HFFc6 (cell line): ENCODE measurements around the gene PRR20E. TPM values are rescaled to one million over a fixed set of nuclear protein-coding genes. Genes with fewer than 3 reads are reported as not detected.
"Not testable (repeated sequence)": the region's sequence is repeated elsewhere in the genome, so short reads cannot be mapped to it uniquely, and the experiment has no call there.

Source experiments
- DNase-seq: peaks from one replicate; pipeline ENCODE4 v3.0.0-alpha.2; 2018
- H3K27ac Mint-ChIP-seq: 2 replicates; pipeline ENCODE4 v1.8.0; 2020; ENCODE audit warnings: mild to moderate bottlenecking, mixed read lengths
- H3K27me3 Mint-ChIP-seq: 2 replicates; pipeline ENCODE4 v1.8.0; 2021; ENCODE audit warnings: mild to moderate bottlenecking, moderate library complexity, mixed read lengths; ENCODE audit not compliant: insufficient read depth
- H3K36me3 Mint-ChIP-seq: 2 replicates; pipeline ENCODE4 v1.8.0; 2021; ENCODE audit warnings: low read depth, mixed read lengths
- H3K4me1 Mint-ChIP-seq: 2 replicates; pipeline ENCODE4 v1.8.0; 2020; ENCODE audit warnings: low read depth, mixed read lengths
- H3K4me3 Mint-ChIP-seq: 2 replicates; pipeline ENCODE4 v1.8.0; 2020; ENCODE audit warnings: mild to moderate bottlenecking, moderate library complexity, mixed read lengths
- H3K9me3 Mint-ChIP-seq: 2 replicates; pipeline ENCODE4 v1.8.0; 2020; ENCODE audit warnings: mild to moderate bottlenecking, mixed read lengths
- long read RNA-seq: library from polyadenylated mRNA; unstranded; transcript quantifications from one replicate; pipeline ENCODE4 v2.0.0, GENCODE V29; 2019
- total RNA-seq, 6 experiments: library from RNA; stranded (reverse); fragmentation: NEBNext Ultra II Directional; extraction: Animal tissue kit (Norgen Biotek cat#: 25700); gene quantifications; 2 replicates in 1 of 6; 3 replicates in 5 of 6; pipeline ENCODE4 v1.2.3, GENCODE V29; 2021
- TF ChIP-seq, protein P1 (sequence below): fragments of 200-600 bp; sonication (generic); IDR thresholded peaks from 2 replicates; pipeline ENCODE4 v1.5.0; 2021; ENCODE audit warnings: antibody characterized with exemption, mild to moderate bottlenecking

The PRR20E gene
- not detected for total RNA-seq
- long read RNA-seq = 0 reads

DNA sequence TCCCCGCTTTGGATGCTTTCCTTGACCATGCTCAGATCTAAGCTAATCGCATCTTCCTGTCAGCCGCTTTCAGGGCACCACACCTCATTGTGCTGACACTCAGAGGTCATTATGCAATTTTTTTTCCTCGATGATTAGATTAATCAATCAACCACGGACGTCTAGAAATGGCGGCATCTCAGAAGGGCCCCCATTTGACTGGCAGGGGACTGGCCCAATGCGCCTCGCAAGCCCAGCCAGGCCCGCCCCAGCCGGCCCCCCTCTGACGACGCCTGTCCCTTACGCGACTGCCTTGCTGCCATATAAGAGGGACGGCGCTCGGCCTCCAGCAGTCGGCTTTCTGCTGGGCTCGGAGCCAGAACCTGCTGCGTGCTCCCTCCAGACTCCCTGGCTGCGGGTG lies at the start of gene PRR20E:
Gene PRR20E (plus strand): TSS at position 301 of the 400 bp plus-strand sequence. CDS start 387 bp downstream, outside the sequence.
- not testable (repeated sequence) for H3K27ac Mint-ChIP-seq, DNase-seq, H3K36me3 Mint-ChIP-seq, H3K4me3 Mint-ChIP-seq, H3K27me3 Mint-ChIP-seq, H3K9me3 Mint-ChIP-seq, H3K4me1 Mint-ChIP-seq

DNA sequence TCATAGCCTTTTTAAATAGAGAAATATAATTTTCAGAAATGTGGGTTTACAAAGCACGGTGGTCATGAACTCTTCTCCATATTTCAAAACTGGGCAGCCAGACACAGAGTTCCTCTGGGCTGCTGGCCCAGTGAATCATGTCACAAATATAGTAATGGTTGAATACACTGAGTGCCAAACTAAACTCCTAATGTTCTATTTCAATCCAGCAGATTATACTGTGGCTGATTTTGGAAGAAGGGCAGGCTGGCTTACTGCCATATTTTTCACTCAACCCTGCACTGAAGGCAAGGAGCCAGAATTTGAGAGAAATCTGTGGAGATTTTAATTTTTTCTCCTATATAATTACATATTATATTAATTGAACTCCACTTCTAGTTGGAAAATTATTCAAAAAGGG lies 43.3 kb upstream of the PRR20E start:
- peaks cover 14% of the 10 kb centered on the region for H3K9me3 Mint-ChIP-seq
- H3K4me3 Mint-ChIP-seq = no peak overlapping the region
- TF ChIP-seq, protein P1, sequence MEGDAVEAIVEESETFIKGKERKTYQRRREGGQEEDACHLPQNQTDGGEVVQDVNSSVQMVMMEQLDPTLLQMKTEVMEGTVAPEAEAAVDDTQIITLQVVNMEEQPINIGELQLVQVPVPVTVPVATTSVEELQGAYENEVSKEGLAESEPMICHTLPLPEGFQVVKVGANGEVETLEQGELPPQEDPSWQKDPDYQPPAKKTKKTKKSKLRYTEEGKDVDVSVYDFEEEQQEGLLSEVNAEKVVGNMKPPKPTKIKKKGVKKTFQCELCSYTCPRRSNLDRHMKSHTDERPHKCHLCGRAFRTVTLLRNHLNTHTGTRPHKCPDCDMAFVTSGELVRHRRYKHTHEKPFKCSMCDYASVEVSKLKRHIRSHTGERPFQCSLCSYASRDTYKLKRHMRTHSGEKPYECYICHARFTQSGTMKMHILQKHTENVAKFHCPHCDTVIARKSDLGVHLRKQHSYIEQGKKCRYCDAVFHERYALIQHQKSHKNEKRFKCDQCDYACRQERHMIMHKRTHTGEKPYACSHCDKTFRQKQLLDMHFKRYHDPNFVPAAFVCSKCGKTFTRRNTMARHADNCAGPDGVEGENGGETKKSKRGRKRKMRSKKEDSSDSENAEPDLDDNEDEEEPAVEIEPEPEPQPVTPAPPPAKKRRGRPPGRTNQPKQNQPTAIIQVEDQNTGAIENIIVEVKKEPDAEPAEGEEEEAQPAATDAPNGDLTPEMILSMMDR = no peak
- DNase-seq = no peak
- no peak overlapping the region for H3K27ac Mint-ChIP-seq
- no peaks in the 10 kb centered on the region for H3K4me1 Mint-ChIP-seq
- H3K27me3 Mint-ChIP-seq = no peaks in the 10 kb centered on the region
- no peaks in the 10 kb centered on the region for H3K36me3 Mint-ChIP-seq

DNA sequence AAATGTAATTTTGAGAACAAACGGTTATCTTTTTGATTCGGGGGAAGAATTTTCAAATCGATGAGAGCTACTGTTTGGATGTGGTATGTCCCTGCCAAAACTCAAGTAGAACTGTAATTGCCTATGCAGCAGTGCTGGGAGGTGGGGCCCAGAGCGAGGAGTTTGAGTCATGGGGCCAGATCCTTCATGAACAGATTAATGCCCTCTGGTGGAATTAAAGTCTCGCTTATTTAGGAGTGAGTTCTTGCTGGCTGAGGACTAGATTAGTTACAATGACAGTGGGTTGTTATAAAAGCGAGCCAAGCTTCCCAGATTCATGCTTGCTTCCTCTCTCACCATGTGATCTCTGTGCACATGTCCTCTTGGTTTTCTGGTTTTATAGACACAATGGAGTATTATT lies 38.1 kb upstream of the PRR20E start:
- Mint-ChIP-seq H3K9me3 (peaks cover 22% of the 10 kb centered on the region), H3K4me3 (no peak overlapping the region)

DNA sequence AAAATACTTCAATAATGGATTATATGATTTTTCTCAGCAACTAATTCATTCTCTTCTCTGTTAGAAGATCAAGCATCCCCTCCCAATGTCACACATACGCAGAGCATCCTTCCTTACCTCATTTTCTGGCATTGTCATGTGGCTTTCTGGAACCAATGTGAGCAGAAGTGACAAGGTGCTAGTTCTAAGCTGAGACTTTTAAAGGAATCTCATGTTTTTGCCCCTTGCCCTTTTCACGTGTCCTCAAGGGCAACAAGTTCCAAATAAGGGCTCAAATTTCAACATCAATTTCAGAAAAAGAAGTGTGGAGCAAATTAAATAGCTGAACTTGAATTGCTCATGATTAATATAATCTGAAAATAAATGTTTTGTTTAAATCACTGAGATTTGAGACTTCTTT lies 30.9 kb upstream of the PRR20E start:
- peaks cover 8% of the 10 kb centered on the region for H3K9me3 Mint-ChIP-seq
- DNase-seq = no peak
- H3K4me3 Mint-ChIP-seq = no peak overlapping the region
- H3K27ac Mint-ChIP-seq = no peak overlapping the region
- H3K36me3 Mint-ChIP-seq = no peaks in the 10 kb centered on the region
- TF ChIP-seq, protein P1 = no peak
- H3K27me3 Mint-ChIP-seq = no peaks in the 10 kb centered on the region
- H3K4me1 Mint-ChIP-seq = no peaks in the 10 kb centered on the region

More for the DNA sequence above, 38.1 kb upstream of the PRR20E start:
- Mint-ChIP-seq H3K27me3 (no peaks in the 10 kb centered on the region), H3K4me1 (no peaks in the 10 kb centered on the region), H3K27ac (no peak overlapping the region), H3K36me3 (no peaks in the 10 kb centered on the region)
- TF ChIP-seq, protein P1 = no peak
- DNase-seq = no peak

DNA sequence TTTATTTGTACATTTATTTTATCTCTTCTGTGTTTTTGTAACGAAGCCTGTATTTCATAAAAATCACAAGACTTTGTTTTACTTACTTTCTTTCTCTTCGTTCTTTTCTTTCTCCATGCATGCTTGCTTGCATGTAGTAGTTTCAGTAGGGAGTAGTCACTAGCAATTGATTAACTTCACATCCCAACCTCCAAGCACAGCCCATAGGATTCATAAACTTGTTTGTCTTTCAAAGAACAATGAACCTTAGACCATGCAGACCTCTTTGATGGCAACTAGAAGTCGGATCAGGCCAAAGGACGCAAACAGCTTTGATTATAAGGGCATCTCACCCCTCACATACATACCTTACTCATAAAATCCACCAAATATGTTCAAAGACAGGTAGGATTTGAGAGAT lies 29.4 kb upstream of the PRR20E start:
- Mint-ChIP-seq H3K36me3 (no peaks in the 10 kb centered on the region), H3K27me3 (no peaks in the 10 kb centered on the region), H3K4me3 (no peak overlapping the region), H3K4me1 (no peaks in the 10 kb centered on the region), H3K27ac (no peak overlapping the region), H3K9me3 (peaks cover 8% of the 10 kb centered on the region)
- no peak for DNase-seq
- TF ChIP-seq, protein P1 = no peak

DNA sequence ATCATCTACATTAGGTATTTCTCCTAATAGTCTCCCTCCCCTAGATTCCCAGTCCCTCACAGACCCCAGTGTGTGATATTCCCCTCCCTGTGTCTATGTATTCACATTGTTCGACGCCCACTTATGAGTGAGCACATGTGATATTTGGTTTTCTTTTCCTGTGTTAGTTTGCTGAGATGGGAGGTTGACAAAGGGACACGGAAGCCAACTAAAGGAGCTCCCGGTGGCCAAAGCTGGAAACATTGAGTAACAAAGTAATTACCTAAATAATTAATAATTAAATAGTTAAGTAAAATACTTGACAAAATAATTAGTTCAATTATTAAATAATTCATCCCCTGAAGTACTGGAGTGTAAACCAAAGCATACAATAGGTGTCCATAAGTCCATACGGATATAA lies 28.0 kb upstream of the PRR20E start:
- TF ChIP-seq, protein P1 = no peak
- Mint-ChIP-seq H3K4me3 (no peak overlapping the region), H3K36me3 (no peaks in the 10 kb centered on the region), H3K27me3 (no peaks in the 10 kb centered on the region), H3K27ac (no peak overlapping the region), H3K9me3 (peaks cover 8% of the 10 kb centered on the region), H3K4me1 (no peaks in the 10 kb centered on the region)
- no peak for DNase-seq

DNA sequence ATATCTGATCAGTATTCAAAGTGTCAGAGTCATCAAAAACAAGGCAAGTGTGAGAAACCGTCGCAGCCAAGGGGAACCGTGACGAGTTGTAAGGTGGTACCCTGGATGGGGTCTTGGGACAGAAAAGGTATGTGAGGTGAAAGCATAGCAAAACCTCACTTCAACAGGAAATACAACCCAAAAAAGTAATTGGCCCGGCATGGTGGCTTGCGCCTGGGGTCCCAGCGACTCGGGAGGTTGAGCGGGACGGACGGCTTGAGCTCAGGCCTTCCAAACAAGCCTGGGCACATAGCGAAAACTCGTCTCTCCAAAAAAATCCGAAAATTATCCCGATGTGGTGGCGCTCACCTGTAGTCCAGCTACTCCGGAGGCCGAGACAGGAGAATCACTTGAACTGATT lies 27.2 kb upstream of the PRR20E start:
- H3K4me1 Mint-ChIP-seq, H3K9me3 Mint-ChIP-seq, H3K36me3 Mint-ChIP-seq, H3K4me3 Mint-ChIP-seq, H3K27ac Mint-ChIP-seq, H3K27me3 Mint-ChIP-seq, DNase-seq: not testable (repeated sequence)

DNA sequence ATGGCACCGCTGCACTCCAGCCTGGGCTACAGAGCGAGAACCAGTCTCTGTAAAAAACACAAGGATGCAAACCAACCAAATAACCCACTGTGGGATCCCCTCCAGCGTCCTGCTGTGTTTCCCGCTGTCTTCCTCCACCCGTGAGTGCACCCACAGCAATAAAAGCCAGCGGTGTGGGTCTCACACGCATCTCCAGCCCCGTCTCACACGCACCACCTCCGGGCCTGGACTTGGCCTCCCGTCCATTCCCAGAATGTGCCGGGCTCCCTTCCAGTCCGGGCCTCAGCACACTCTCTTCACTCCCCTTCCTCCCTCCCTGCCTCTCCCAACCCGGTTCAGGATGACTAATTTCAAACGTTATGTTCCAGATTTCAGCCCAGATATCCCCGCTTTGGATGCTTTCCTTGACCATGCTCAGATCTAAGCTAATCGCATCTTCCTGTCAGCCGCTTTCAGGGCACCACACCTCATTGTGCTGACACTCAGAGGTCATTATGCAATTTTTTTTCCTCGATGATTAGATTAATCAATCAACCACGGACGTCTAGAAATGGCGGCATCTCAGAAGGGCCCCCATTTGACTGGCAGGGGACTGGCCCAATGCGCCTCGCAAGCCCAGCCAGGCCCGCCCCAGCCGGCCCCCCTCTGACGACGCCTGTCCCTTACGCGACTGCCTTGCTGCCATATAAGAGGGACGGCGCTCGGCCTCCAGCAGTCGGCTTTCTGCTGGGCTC lies 26.6 kb upstream of the PRR20E start, which contains the start of gene PRR20A:
Gene PRR20A (plus strand): TSS at position 684 of the 734 bp plus-strand sequence. CDS start 387 bp downstream, outside the sequence.
- not testable (repeated sequence) for H3K4me3 Mint-ChIP-seq, H3K4me1 Mint-ChIP-seq, H3K27ac Mint-ChIP-seq, H3K9me3 Mint-ChIP-seq, DNase-seq, H3K27me3 Mint-ChIP-seq, H3K36me3 Mint-ChIP-seq

DNA sequence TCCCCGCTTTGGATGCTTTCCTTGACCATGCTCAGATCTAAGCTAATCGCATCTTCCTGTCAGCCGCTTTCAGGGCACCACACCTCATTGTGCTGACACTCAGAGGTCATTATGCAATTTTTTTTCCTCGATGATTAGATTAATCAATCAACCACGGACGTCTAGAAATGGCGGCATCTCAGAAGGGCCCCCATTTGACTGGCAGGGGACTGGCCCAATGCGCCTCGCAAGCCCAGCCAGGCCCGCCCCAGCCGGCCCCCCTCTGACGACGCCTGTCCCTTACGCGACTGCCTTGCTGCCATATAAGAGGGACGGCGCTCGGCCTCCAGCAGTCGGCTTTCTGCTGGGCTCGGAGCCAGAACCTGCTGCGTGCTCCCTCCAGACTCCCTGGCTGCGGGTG lies 19.8 kb upstream of the PRR20E start, which contains the start of gene PRR20B:
Gene PRR20B (plus strand): TSS at position 301 of the 400 bp plus-strand sequence. CDS start 387 bp downstream, outside the sequence.
- H3K27me3 Mint-ChIP-seq, H3K36me3 Mint-ChIP-seq, H3K9me3 Mint-ChIP-seq, H3K4me3 Mint-ChIP-seq, H3K27ac Mint-ChIP-seq, H3K4me1 Mint-ChIP-seq, DNase-seq: not testable (repeated sequence)
